Skeletal muscle satellite cell (primary cell): ENCODE results near the gene MAPT.
"Not testable (repeated sequence)": the region's sequence is repeated elsewhere in the genome, so short reads cannot be mapped to it uniquely, and the experiment has no call there.

ENCODE experiments used
- H3K27me3 ChIP-seq: 2 replicates; pipeline ENCODE4 v1.7.0; 2013; ENCODE audit warnings: low read length; ENCODE audit not compliant: control insufficient read depth, insufficient read depth
- H3K36me3 ChIP-seq: 2 replicates; pipeline ENCODE4 v1.7.0; 2013; ENCODE audit warnings: mild to moderate bottlenecking, control low read depth, low read length; ENCODE audit not compliant: insufficient read depth
- H3K4me1 ChIP-seq: 2 replicates; pipeline ENCODE4 v1.7.0; 2013; ENCODE audit warnings: low read length; ENCODE audit not compliant: control insufficient read depth, insufficient read depth
- H3K4me2 ChIP-seq: 2 replicates; pipeline ENCODE4 v1.7.0; 2013; ENCODE audit warnings: mild to moderate bottlenecking, low read length
- H3K4me3 ChIP-seq: 2 replicates; pipeline ENCODE4 v1.7.0; 2013; ENCODE audit warnings: low read length
- H3K9ac ChIP-seq: 2 replicates; pipeline ENCODE4 v1.7.0; 2013; ENCODE audit warnings: mild to moderate bottlenecking, low read depth, low read length, moderate library complexity
- H3K9me3 ChIP-seq: replicated peaks from 2 replicates; pipeline ENCODE4 v1.7.0; 2013; ENCODE audit warnings: mild to moderate bottlenecking, control low read depth, low read length

The MAPT gene

GRCh38 chr17:45850468-45850867 lies 43.9 kb upstream of the MAPT start:
- Histone ChIP-seq H3K4me1 (no peaks in the 10 kb centered on the region), H3K4me2 (no peak overlapping the region), H3K27me3 (peaks cover 34% of the 10 kb centered on the region)

GRCh38 chr17:45851022-45851421 lies 43.3 kb upstream of the MAPT start:
- no peaks in the 10 kb centered on the region for H3K4me1 ChIP-seq
- H3K4me2 ChIP-seq: no peak overlapping the region
- H3K4me3 ChIP-seq: no peak overlapping the region
- H3K36me3 ChIP-seq: no peaks in the 10 kb centered on the region
- peaks cover 34% of the 10 kb centered on the region for H3K27me3 ChIP-seq
- H3K9ac ChIP-seq: no peak overlapping the region
- no peaks in the 10 kb centered on the region for H3K9me3 ChIP-seq

More at GRCh38 chr17:45850468-45850867, 43.9 kb upstream of the MAPT start:
- H3K9me3 ChIP-seq: no peaks in the 10 kb centered on the region
- no peak overlapping the region for H3K9ac ChIP-seq
- no peaks in the 10 kb centered on the region for H3K36me3 ChIP-seq
- H3K4me3 ChIP-seq: no peak overlapping the region

GRCh38 chr17:45851464-45851863 lies 42.9 kb upstream of the MAPT start:
- H3K4me1 ChIP-seq: no peaks in the 10 kb centered on the region
- H3K27me3 ChIP-seq: peaks cover 31% of the 10 kb centered on the region
- no peak overlapping the region for H3K4me3 ChIP-seq
- no peak overlapping the region for H3K9ac ChIP-seq
- H3K36me3 ChIP-seq: no peaks in the 10 kb centered on the region
- H3K4me2 ChIP-seq: no peak overlapping the region
- no peaks in the 10 kb centered on the region for H3K9me3 ChIP-seq

- H3K4me2 ChIP-seq: no peak overlapping the region
- H3K36me3 ChIP-seq: no peaks in the 10 kb centered on the region
- H3K9me3 ChIP-seq: no peaks in the 10 kb centered on the region
- H3K4me1 ChIP-seq: no peaks in the 10 kb centered on the region
- no peak overlapping the region for H3K9ac ChIP-seq
- no peak overlapping the region for H3K4me3 ChIP-seq
- peaks cover 31% of the 10 kb centered on the region for H3K27me3 ChIP-seq
These were observed 42.5 kb upstream of the MAPT start for GRCh38 chr17:45851873-45852272.

- no peaks in the 10 kb centered on the region for H3K4me1 ChIP-seq
- H3K9me3 ChIP-seq: no peaks in the 10 kb centered on the region
- H3K4me3 ChIP-seq: no peak overlapping the region
- peaks cover 31% of the 10 kb centered on the region for H3K27me3 ChIP-seq
- H3K4me2 ChIP-seq: no peak overlapping the region
- H3K36me3 ChIP-seq: no peaks in the 10 kb centered on the region
- H3K9ac ChIP-seq: no peak overlapping the region
These were observed 41.6 kb upstream of the MAPT start for GRCh38 chr17:45852535-45853297.

- Histone ChIP-seq H3K27me3 (peaks cover 28% of the 10 kb centered on the region), H3K4me1 (no peaks in the 10 kb centered on the region), H3K4me3 (no peak overlapping the region), H3K9me3 (no peaks in the 10 kb centered on the region), H3K36me3 (no peaks in the 10 kb centered on the region), H3K4me2 (no peak overlapping the region), H3K9ac (no peak overlapping the region)
These were observed 40.1 kb upstream of the MAPT start for GRCh38 chr17:45854209-45854608.

- Histone ChIP-seq H3K4me1 (no peaks in the 10 kb centered on the region), H3K27me3 (peaks cover 17% of the 10 kb centered on the region), H3K4me3 (no peak overlapping the region), H3K36me3 (no peaks in the 10 kb centered on the region), H3K4me2 (no peak overlapping the region), H3K9me3 (no peaks in the 10 kb centered on the region), H3K9ac (no peak overlapping the region)
These were observed 38.5 kb upstream of the MAPT start for GRCh38 chr17:45855691-45856336.

GRCh38 chr17:45857977-45858708 lies 36.2 kb upstream of the MAPT start:
- Histone ChIP-seq H3K4me1 (no peaks in the 10 kb centered on the region), H3K9me3 (no peaks in the 10 kb centered on the region), H3K4me2 (no peak overlapping the region), H3K9ac (no peak overlapping the region), H3K27me3 (peaks cover 14% of the 10 kb centered on the region), H3K4me3 (no peak overlapping the region), H3K36me3 (no peaks in the 10 kb centered on the region)

GRCh38 chr17:45861165-45861564 lies 33.2 kb upstream of the MAPT start:
- H3K27me3 ChIP-seq: peaks cover 30% of the 10 kb centered on the region
- H3K4me2 ChIP-seq: no peak overlapping the region
- H3K4me3 ChIP-seq: no peak overlapping the region
- H3K9me3 ChIP-seq: no peaks in the 10 kb centered on the region
- no peaks in the 10 kb centered on the region for H3K36me3 ChIP-seq
- no peak overlapping the region for H3K9ac ChIP-seq
- H3K4me1 ChIP-seq: no peaks in the 10 kb centered on the region

- H3K4me2 ChIP-seq, H3K9ac ChIP-seq, H3K36me3 ChIP-seq, H3K4me3 ChIP-seq, H3K4me1 ChIP-seq, H3K9me3 ChIP-seq: not testable (repeated sequence)
- peaks cover 33% of the 10 kb centered on the region for H3K27me3 ChIP-seq
These were observed 32.2 kb upstream of the MAPT start for GRCh38 chr17:45862127-45862526.

GRCh38 chr17:45863857-45864654 lies 30.3 kb upstream of the MAPT start:
- H3K4me3 ChIP-seq: no peak overlapping the region
- no peaks in the 10 kb centered on the region for H3K36me3 ChIP-seq
- no peaks in the 10 kb centered on the region for H3K4me1 ChIP-seq
- H3K9me3 ChIP-seq: no peaks in the 10 kb centered on the region
- H3K9ac ChIP-seq: no peak overlapping the region
- no peak overlapping the region for H3K4me2 ChIP-seq
- peaks cover 38% of the 10 kb centered on the region for H3K27me3 ChIP-seq
